ENCODE measurements around the gene MEF2A. TPM values are rescaled to one million over a fixed set of nuclear protein-coding genes. Genes with fewer than 3 reads are reported as not detected.

Gene MEF2A
- total RNA-seq, 1 experiment from 2014 or later: 29.6 TPM

DNA sequence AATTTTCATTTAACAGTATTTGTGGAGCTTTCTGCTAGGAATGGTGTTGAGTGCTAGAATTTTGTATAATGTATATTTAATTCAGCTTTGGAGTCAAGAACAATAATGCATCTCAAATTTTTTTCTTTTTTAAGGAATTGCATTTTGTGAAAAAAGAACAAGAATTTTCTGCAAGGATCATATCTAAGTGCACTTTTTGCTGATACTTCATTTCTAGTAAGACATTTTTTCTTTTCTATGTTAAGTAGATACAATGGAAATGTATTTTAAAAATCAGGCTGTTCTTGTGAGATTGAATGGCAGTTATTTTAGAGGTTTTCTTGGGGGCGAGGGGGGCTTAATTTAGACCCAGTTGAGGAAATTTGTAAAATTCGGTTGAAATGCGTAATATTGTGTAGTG, 32.5 kb downstream of the MEF2A start:
- POLR2A ChIA-PET: no interaction called here
- no peak overlapping the region for H2AFZ ChIP-seq (ENCODE audit: low read depth, low read length, poor library complexity, severe bottlenecking)
- H3K36me3 ChIP-seq (ENCODE audit: control insufficient read depth in 1 of 2, insufficient read depth in 2 of 2, low read length in 2 of 2): no peaks in the 10 kb centered on the region
- H3K9ac ChIP-seq (ENCODE audit: low read length): no peak overlapping the region
- no peak overlapping the region for H3K27ac ChIP-seq (ENCODE audit: low read depth, low read length)
- no TSS peak for BruUV-seq (replicated peaks)
- TF ChIP-seq FOSL1 (IDR thresholded peaks at IDR 0.05; ENCODE audit: low read depth) (no peak), CBX3 (IDR thresholded peaks at IDR 0.05; ENCODE audit: low read depth) (no peak), SP1 (IDR thresholded peaks at IDR 0.05; ENCODE audit: low read depth) (no peak), POLR2A (IDR thresholded peaks at IDR 0.05; ENCODE audit: borderline replicate concordance, extremely low read depth, insufficient read depth, insufficient read length) (no peak), ELF1 (IDR thresholded peaks at IDR 0.05; ENCODE audit: borderline replicate concordance, low read depth) (no peak), CEBPB (IDR thresholded peaks at IDR 0.05; ENCODE audit: low read depth) (no peak), EZH2phosphoT487 (IDR thresholded peaks at IDR 0.05; ENCODE audit: borderline replicate concordance) (no peak)
- TF ChIP-seq, protein P1, sequence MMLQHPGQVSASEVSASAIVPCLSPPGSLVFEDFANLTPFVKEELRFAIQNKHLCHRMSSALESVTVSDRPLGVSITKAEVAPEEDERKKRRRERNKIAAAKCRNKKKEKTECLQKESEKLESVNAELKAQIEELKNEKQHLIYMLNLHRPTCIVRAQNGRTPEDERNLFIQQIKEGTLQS (IDR thresholded peaks at IDR 0.05): no peak
- H3K4me3 ChIP-seq (replicated peaks in 1 of 2; ENCODE audit: low read depth in 1 of 2, low read length in 2 of 2): no peak overlapping the region
- intact Hi-C loops (cut with micrococcal nuclease): no loop called here
- RAD21 ChIA-PET (ENCODE audit: low non-redundant PET in 1 of 2, low total read pairs in 2 of 2, uncharacterized antibody in 2 of 2, unreplicated experiment in 2 of 2): no interaction called here
- H3K9me3 ChIP-seq (ENCODE audit: control insufficient read depth in 1 of 2, insufficient read depth in 1 of 2, low read depth in 1 of 2, low read length in 2 of 2): peaks cover 0 to 12% of the 10 kb centered on the region in 2 experiments; a peak in 1 of 4 replicates
- CTCF ChIA-PET: no interaction called here
- no peaks in the 10 kb centered on the region for H3K4me1 ChIP-seq (ENCODE audit: control insufficient read depth in 1 of 2, insufficient read depth in 2 of 2, low read length in 2 of 2)
- DNase-seq (ENCODE audit: low read depth, low spot score) (no peak), ATAC-seq (no peak)
- H3K4me2 ChIP-seq (ENCODE audit: low read length): no peak overlapping the region
- no peaks in the 10 kb centered on the region for H3K9me2 ChIP-seq (ENCODE audit: insufficient read depth)
- no peaks in the 10 kb centered on the region; the same call in 1 of the 2 replicates for H4K20me1 ChIP-seq (ENCODE audit: insufficient read depth)
- H3K79me2 ChIP-seq (ENCODE audit: insufficient read depth, low read length): peaks cover 90% of the 10 kb centered on the region
- no peaks in the 10 kb centered on the region for H3K27me3 ChIP-seq (ENCODE audit: insufficient read depth, low read length)

DNA sequence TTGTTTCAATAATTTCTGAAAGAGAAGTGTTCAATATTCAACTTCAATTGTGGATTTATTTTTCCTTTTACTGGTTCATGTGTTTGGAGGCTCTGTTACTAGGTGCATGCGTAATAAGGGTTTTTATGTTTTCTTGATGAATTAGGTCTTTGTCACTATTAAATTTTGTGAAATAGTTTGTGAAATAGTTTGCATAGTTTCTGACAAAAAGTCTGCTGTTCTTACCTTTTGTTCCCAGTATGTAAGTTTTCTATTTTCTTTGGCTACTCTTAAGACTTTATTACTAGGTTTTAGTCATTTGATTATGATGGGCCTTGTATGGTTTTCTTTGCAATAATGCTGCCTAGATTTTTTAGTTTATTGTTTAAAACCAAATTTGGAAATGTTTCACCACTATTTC, 38.0 kb downstream of the MEF2A start:
- ChIA-PET CTCF (no interaction called here), POLR2A (no interaction called here), RAD21 (ENCODE audit: low non-redundant PET in 1 of 2, low total read pairs in 2 of 2, uncharacterized antibody in 2 of 2, unreplicated experiment in 2 of 2) (no interaction called here)
- no peaks in the 10 kb centered on the region for H3K9me3 ChIP-seq (ENCODE audit: control insufficient read depth in 1 of 2, insufficient read depth in 1 of 2, low read depth in 1 of 2, low read length in 2 of 2)
- no peaks in the 10 kb centered on the region for H3K36me3 ChIP-seq (ENCODE audit: control insufficient read depth in 1 of 2, insufficient read depth in 2 of 2, low read length in 2 of 2)
- H4K20me1 ChIP-seq (ENCODE audit: insufficient read depth): no peaks in the 10 kb centered on the region; the same call in 1 of the 2 replicates
- no peak overlapping the region for H3K4me2 ChIP-seq (ENCODE audit: low read length)
- no peak for ATAC-seq
- no peak overlapping the region for H3K9ac ChIP-seq (ENCODE audit: low read length)
- H3K27me3 ChIP-seq (ENCODE audit: insufficient read depth, low read length): no peaks in the 10 kb centered on the region
- TF ChIP-seq YY1 (IDR thresholded peaks at IDR 0.05; ENCODE audit: extremely low read depth, insufficient replicate concordance, low read depth, low read length) (no peak), JUND (IDR thresholded peaks at IDR 0.05) (no peak), CEBPB (IDR thresholded peaks at IDR 0.05; ENCODE audit: low read depth) (no peak), ZFX (IDR thresholded peaks at IDR 0.05) (no peak), POLR2AphosphoS5 (IDR thresholded peaks at IDR 0.05; ENCODE audit: low read depth, low read length) (no peak), SP1 (IDR thresholded peaks at IDR 0.05; ENCODE audit: low read depth) (no peak), EZH2phosphoT487 (IDR thresholded peaks at IDR 0.05; ENCODE audit: borderline replicate concordance) (no peak), ELF1 (IDR thresholded peaks at IDR 0.05; ENCODE audit: borderline replicate concordance, low read depth) (no peak), ZNF274 (IDR thresholded peaks at IDR 0.05; ENCODE audit: low read depth, low read length) (no peak), TCF7L2 (IDR thresholded peaks at IDR 0.05; ENCODE audit: borderline replicate concordance, extremely low read depth, insufficient read depth, insufficient read length) (no peak), SRF (IDR thresholded peaks at IDR 0.05; ENCODE audit: low read depth) (no peak), FOSL1 (IDR thresholded peaks at IDR 0.05; ENCODE audit: low read depth) (no peak), SIN3A (IDR thresholded peaks at IDR 0.05; ENCODE audit: low read depth) (no peak), EZH2 (IDR thresholded peaks at IDR 0.05) (no peak), RAD21 (IDR thresholded peaks at IDR 0.05; ENCODE audit: low read depth) (no peak), CBX3 (IDR thresholded peaks at IDR 0.05; ENCODE audit: low read depth) (no peak)
- TF ChIP-seq, protein P2, sequence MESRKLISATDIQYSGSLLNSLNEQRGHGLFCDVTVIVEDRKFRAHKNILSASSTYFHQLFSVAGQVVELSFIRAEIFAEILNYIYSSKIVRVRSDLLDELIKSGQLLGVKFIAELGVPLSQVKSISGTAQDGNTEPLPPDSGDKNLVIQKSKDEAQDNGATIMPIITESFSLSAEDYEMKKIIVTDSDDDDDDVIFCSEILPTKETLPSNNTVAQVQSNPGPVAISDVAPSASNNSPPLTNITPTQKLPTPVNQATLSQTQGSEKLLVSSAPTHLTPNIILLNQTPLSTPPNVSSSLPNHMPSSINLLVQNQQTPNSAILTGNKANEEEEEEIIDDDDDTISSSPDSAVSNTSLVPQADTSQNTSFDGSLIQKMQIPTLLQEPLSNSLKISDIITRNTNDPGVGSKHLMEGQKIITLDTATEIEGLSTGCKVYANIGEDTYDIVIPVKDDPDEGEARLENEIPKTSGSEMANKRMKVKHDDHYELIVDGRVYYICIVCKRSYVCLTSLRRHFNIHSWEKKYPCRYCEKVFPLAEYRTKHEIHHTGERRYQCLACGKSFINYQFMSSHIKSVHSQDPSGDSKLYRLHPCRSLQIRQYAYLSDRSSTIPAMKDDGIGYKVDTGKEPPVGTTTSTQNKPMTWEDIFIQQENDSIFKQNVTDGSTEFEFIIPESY (IDR thresholded peaks at IDR 0.05; ENCODE audit: extremely low read depth, insufficient replicate concordance, low read length): no peak
- TF ChIP-seq, protein P1 (IDR thresholded peaks at IDR 0.05): no peak
- TF ChIP-seq, protein P3, sequence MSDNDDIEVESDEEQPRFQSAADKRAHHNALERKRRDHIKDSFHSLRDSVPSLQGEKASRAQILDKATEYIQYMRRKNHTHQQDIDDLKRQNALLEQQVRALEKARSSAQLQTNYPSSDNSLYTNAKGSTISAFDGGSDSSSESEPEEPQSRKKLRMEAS (IDR thresholded peaks at IDR 0.05): no peak
- peaks cover 92% of the 10 kb centered on the region for H3K79me2 ChIP-seq (ENCODE audit: insufficient read depth, low read length)
- H3K4me1 ChIP-seq (ENCODE audit: control insufficient read depth in 1 of 2, insufficient read depth in 2 of 2, low read length in 2 of 2): 0 out of 4 replicates have a peak, but pooled peaks cover 0 to 6% of the 10 kb centered on the region in 2 experiments
- no peak overlapping the region for H3K27ac ChIP-seq (ENCODE audit: low read depth, low read length)
- intact Hi-C loops (cut with micrococcal nuclease): no loop called here
- BruUV-seq (replicated peaks): no TSS peak
- no peak overlapping the region for H2AFZ ChIP-seq (ENCODE audit: low read depth, low read length, poor library complexity, severe bottlenecking)
- H3K4me3 ChIP-seq (replicated peaks in 1 of 2; ENCODE audit: low read depth in 1 of 2, low read length in 2 of 2): no peak overlapping the region
- no peaks in the 10 kb centered on the region for H3K9me2 ChIP-seq (ENCODE audit: insufficient read depth)
- no peak for DNase-seq (ENCODE audit: low read depth, low spot score)
